Measurements from ENCODE around the gene ELFN1.
"Not testable (repeated sequence)": the region's sequence is repeated elsewhere in the genome, so short reads cannot be mapped to it uniquely, and the experiment has no call there.

ELFN1 gene

DNA sequence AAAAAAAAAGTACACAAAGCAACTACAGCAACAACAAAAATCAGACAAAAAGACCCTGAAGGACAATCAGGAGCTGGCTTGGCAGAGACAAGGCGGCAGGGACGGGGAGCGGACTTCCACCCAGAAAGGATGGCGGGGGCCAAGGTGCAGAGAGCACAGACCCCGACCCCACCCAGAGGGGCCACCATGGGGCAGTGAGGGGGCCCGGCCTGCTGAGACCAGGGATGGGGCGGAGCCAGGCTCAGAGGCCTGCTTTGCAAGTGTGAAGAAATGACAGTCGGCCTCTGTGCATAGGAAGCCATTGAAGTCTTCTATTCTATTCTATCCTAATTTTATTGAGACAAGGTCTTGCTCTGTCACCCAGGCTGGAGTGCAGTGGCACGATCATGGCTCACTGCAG lies 82.0 kb downstream of the ELFN1 start:
- peaks cover 14% of the 10 kb centered on the region for H3K4me1 Mint-ChIP-seq (ENCODE audit: low read depth)

DNA sequence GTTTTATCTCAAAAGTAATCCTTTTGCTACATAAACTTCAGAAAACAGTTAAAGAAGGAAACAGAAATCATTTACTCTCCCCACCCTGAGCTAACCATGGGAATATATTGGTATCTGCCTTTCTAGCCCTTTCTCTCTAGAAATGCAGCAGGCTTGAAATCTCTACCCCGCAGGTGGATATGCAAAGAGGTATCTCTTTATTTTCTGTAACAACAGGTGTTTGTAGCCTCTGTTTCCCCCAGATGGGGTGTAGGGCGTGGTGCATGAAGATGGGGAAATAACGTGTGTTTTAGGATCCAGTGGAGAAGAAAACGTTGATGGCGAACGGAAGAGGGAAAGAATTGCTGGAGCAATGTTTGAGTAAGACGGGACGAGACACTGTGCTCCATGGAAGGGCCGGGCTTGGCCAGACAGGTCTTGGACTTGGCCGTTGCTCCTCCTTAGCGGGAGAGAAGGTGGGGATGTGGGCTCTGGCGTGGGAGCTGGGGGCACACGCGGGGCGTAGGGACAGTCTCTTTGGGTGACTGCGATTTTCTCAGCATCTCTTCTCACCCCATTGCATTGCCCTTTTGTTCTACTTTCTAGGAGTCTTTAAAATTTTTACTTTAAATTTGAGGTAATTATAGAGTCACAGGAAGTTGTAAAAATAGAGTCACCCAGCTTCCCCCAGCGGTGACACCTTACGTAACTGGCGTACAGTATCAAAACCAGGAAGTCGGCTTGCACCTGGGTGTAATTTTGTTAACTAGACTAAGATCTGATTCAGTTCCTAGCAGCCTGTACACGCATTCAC lies 82.9 kb downstream of the ELFN1 start:
- H3K4me1 Mint-ChIP-seq (ENCODE audit: low read depth) = peaks cover 12% of the 10 kb centered on the region
- H3K27ac Mint-ChIP-seq = no peak overlapping the region
- no peaks in the 10 kb centered on the region for H3K36me3 Mint-ChIP-seq (ENCODE audit: low read depth)
- H3K9me3 Mint-ChIP-seq = no peaks in the 10 kb centered on the region
- no peak overlapping the region for H3K4me3 Mint-ChIP-seq
- peaks cover 8% of the 10 kb centered on the region for H3K27me3 Mint-ChIP-seq
- no peak for DNase-seq

More for the DNA sequence above, 82.0 kb downstream of the ELFN1 start:
- no peaks in the 10 kb centered on the region for H3K9me3 Mint-ChIP-seq
- H3K27ac Mint-ChIP-seq = no peak overlapping the region
- no peak overlapping the region for H3K4me3 Mint-ChIP-seq
- peaks cover 4% of the 10 kb centered on the region for H3K27me3 Mint-ChIP-seq
- no peak for DNase-seq
- H3K36me3 Mint-ChIP-seq (ENCODE audit: low read depth) = no peaks in the 10 kb centered on the region

DNA sequence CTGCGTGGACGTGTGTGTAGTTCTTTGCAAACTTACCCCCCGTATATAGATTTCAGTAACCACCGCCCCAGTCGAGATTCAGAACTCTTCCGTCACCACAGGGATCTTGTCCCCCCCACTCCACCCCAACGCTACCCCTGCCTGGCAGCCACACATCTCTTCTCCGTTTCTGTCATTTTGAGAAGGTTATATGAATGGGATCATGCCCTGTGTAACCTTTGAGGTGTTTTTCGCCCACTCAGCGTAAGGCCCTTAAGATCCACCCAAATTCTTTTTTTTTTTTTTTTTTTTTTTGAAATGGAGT lies 83.4 kb downstream of the ELFN1 start:
- H3K36me3 Mint-ChIP-seq (ENCODE audit: low read depth) = no peaks in the 10 kb centered on the region
- H3K4me3 Mint-ChIP-seq = no peak overlapping the region
- DNase-seq = no peak
- no peak overlapping the region for H3K27ac Mint-ChIP-seq
- peaks cover 8% of the 10 kb centered on the region for H3K27me3 Mint-ChIP-seq
- H3K4me1 Mint-ChIP-seq (ENCODE audit: low read depth) = peaks cover 9% of the 10 kb centered on the region
- H3K9me3 Mint-ChIP-seq = no peaks in the 10 kb centered on the region

DNA sequence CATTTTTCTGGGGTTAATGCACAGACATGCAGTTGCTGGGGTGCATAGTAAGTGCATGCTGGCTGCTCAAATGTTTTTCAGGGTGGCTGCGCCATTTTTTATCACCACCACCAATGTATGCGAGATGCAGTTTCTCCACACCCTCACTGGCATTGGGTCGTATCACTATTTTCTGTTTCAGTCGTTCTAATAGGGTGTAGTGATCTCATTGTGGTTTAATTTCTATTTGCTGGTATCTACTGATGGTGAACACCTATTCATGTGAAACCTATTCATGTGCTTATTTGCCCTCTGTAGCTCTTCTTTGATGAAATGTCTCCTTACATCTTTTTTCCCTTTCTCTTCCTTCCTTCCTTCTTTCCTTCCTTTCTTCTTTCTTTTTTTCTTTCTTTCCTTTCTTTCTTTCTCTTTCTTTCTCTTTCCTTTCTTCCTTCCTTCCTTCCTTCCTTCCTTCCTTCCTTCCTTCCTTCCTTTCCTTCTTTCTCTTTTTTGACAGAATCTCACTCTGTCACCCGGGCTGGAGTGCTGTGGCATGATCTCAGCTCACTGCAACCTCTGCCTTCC lies 84.3 kb downstream of the ELFN1 start:
- H3K4me1 Mint-ChIP-seq (ENCODE audit: low read depth) = peaks cover 9% of the 10 kb centered on the region
- no peak for DNase-seq
- H3K27me3 Mint-ChIP-seq = peaks cover 11% of the 10 kb centered on the region
- H3K27ac Mint-ChIP-seq = no peak overlapping the region
- no peaks in the 10 kb centered on the region for H3K36me3 Mint-ChIP-seq (ENCODE audit: low read depth)
- no peak overlapping the region for H3K4me3 Mint-ChIP-seq
- H3K9me3 Mint-ChIP-seq = no peaks in the 10 kb centered on the region

DNA sequence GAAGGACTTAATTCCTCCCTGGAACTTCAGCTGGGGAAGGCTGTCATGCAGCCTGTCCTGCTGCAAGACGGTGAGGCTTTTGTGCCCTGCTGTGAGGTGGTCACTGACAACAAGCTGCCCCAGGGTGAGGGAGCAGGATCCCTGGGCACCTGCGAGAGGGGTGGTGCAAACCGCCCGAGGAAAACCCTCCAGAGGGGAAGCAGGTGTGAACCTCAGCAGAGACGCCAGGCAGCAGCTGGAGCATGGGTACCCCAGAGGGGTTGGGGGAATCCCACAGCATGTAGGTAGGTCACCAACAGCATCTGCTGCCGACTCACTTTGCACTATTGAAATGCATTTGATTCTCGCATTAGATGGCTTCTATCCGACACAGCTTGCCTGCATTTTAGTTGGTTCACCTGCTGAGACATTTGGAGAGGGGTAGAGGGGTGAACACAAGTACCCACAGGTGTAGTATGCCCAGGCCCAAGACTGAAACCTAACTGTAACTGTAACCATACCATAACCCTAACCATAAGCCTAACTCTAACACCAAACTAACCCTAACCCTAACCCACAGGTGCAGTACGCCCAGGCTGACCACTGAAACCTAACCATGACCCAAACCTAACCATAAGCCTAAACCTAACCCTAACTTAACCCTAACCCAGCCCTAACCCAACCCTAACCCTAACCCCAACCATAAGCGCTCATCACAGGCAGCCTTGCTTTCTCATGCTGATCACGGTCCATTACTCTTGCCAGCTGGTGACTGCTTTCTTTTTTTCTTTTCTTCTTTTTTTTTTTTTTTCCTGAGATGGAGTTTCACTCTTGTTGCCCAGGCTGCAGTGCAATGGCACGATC lies 85.9 kb downstream of the ELFN1 start:
- H3K27ac Mint-ChIP-seq = no peak overlapping the region
- no peaks in the 10 kb centered on the region for H3K9me3 Mint-ChIP-seq
- DNase-seq = no peak
- H3K4me3 Mint-ChIP-seq = no peak overlapping the region
- H3K36me3 Mint-ChIP-seq (ENCODE audit: low read depth) = no peaks in the 10 kb centered on the region
- H3K4me1 Mint-ChIP-seq (ENCODE audit: low read depth) = peaks cover 9% of the 10 kb centered on the region
- peaks cover 11% of the 10 kb centered on the region for H3K27me3 Mint-ChIP-seq

DNA sequence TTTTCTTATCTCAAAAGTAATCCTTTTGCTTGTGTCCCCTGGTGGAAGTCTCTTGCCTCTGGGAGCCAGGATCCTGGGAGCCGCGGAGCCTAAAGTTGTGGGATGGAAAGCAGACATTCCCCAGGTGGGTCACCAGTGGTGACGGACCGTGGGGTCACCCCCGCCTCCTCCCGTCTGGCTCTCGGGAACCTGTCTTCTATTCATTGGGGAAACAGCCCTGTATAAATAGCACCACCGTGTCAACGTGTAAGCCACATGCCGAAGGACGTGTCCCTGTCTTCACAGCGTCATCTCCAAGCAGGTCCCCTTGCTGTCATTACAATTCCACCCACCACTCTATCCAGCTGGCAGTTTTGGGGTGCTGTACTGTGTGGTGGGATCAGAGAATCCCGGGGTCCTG lies 87.5 kb downstream of the ELFN1 start:
- no peak overlapping the region for H3K27ac Mint-ChIP-seq
- no peaks in the 10 kb centered on the region for H3K36me3 Mint-ChIP-seq (ENCODE audit: low read depth)
- peaks cover 8% of the 10 kb centered on the region for H3K9me3 Mint-ChIP-seq
- H3K27me3 Mint-ChIP-seq = peaks cover 11% of the 10 kb centered on the region
- peaks cover 9% of the 10 kb centered on the region for H3K4me1 Mint-ChIP-seq (ENCODE audit: low read depth)
- H3K4me3 Mint-ChIP-seq = no peak overlapping the region
- no peak for DNase-seq

DNA sequence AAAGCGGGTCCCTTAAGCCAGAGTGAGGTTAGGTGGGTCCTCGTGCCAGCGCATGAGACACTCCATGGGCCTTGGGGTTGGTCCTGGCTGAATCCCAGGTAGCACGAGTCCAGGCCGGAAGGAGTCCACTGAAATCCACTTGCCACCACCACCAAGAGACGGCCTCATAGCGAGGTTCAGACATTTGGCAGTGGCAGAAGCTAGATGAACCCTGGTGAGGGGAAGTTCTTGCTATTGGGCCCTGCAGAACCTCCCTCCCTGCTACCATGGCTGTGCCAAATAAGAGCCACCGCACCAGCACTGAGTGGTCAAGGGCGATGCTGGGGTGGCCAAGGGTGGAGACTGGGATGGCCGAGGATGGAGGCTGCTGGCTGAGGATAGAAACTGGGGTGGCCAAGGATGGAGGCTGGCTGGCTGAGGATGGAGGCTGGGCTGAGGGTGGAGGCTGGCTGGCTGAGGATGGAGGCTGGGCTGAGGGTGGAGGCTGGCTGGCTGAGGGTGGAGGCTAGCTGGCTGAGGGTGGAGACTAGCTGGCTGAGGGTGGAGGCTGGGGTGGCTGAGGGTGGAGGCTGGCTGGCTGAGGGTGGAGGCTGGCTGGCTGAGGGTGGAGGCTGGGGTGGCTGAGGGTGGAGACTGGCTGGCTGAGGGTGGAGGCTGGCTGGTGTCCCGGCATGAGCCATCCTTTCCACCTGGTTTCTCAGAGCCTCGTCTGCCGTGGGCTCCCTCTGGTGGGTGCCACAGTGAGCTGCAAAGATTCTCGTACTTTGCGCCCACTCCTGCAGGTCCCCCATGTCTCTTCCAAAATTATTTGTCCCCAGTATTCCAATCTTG lies 88.2 kb downstream of the ELFN1 start:
- DNase-seq = no peak

DNA sequence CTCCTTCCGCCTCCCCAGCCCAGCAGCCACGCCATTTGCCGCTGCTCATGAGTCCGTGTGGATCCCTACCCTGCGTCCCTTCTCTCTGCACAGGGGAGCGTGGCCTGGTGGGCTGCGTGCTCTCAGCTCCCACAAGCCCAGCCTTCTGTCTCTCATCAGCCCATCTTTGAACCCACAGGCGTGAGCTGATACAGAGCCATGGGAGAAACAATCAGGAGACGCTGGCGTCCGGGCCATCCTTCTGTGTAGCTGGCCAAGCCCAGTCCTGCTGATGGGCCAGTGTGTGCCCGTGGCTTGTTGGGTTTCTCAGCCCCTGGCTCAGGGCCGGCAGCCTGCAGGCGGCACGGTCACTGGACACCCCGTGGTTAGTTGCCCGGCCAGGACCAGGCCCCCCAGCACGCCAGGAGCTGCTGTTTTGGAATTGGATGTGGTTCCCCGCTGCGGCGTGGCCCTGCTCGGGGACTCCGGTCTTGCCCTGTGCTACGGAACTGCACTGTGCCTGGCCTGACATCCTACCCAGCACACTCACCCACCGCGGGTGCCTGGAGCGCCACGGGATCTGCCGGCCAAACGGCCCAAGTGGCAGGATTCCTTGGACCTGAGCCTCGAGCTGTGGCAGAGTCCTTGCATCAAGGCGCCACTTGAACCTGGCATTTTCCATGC lies 88.9 kb downstream of the ELFN1 start:
- Mint-ChIP-seq H3K9me3 (peaks cover 15% of the 10 kb centered on the region), H3K4me1 (ENCODE audit: low read depth) (peaks cover 4% of the 10 kb centered on the region), H3K4me3 (no peak overlapping the region), H3K27me3 (peaks cover 11% of the 10 kb centered on the region), H3K36me3 (ENCODE audit: low read depth) (no peaks in the 10 kb centered on the region), H3K27ac (no peak overlapping the region)
- no peak for DNase-seq

More for the DNA sequence above, 88.2 kb downstream of the ELFN1 start:
- no peak overlapping the region for H3K27ac Mint-ChIP-seq
- H3K4me1 Mint-ChIP-seq (ENCODE audit: low read depth) = peaks cover 6% of the 10 kb centered on the region
- no peak overlapping the region for H3K4me3 Mint-ChIP-seq
- H3K27me3 Mint-ChIP-seq = peaks cover 11% of the 10 kb centered on the region
- peaks cover 13% of the 10 kb centered on the region for H3K9me3 Mint-ChIP-seq
- no peaks in the 10 kb centered on the region for H3K36me3 Mint-ChIP-seq (ENCODE audit: low read depth)

DNA sequence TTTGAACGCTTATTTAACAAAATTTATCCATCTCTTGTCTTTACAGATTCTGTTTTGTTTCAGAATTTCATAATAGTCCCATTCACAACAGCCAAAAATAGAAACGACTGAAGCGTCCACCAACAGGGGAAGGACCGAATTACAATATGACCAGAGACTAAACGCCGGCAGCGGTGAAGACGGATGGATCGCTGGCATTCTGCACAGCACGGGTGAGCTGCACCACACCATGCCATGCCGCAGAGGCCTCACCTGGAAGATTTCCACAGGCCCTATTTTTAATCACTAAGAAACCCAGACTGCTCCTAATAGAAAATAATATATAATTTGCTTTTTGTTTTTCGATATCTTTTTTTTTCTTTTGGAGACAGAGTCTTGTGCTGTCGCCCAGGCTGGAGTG lies 91.0 kb downstream of the ELFN1 start:
- Mint-ChIP-seq H3K4me3 (no peak overlapping the region), H3K4me1 (ENCODE audit: low read depth) (no peaks in the 10 kb centered on the region), H3K27ac (no peak overlapping the region), H3K9me3 (peaks cover 15% of the 10 kb centered on the region), H3K27me3 (peaks cover 11% of the 10 kb centered on the region), H3K36me3 (ENCODE audit: low read depth) (no peaks in the 10 kb centered on the region)
- DNase-seq = no peak

DNA sequence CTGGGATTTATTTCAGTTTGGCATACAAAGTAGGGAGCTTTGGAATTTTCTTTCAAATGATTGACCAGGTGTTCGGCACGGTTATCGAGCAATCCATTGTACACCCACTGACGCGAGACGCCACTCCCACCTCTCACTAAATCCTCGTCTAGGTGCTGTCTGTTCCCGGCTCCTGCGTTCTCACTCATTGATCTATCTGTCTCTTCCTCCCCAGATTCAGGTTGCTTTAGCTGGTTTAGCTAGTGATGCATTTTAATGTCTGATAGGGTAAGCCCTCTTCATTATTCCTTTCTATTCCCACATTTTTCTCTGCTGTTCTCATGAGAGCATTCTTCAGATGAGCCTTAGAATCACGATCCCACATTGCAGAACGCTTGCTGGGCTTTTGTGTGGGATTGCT lies 91.7 kb downstream of the ELFN1 start:
- no peak overlapping the region for H3K4me3 Mint-ChIP-seq
- no peaks in the 10 kb centered on the region for H3K4me1 Mint-ChIP-seq (ENCODE audit: low read depth)
- peaks cover 15% of the 10 kb centered on the region for H3K9me3 Mint-ChIP-seq
- DNase-seq = no peak
- H3K27me3 Mint-ChIP-seq = peaks cover 11% of the 10 kb centered on the region
- no peaks in the 10 kb centered on the region for H3K36me3 Mint-ChIP-seq (ENCODE audit: low read depth)
- no peak overlapping the region for H3K27ac Mint-ChIP-seq

DNA sequence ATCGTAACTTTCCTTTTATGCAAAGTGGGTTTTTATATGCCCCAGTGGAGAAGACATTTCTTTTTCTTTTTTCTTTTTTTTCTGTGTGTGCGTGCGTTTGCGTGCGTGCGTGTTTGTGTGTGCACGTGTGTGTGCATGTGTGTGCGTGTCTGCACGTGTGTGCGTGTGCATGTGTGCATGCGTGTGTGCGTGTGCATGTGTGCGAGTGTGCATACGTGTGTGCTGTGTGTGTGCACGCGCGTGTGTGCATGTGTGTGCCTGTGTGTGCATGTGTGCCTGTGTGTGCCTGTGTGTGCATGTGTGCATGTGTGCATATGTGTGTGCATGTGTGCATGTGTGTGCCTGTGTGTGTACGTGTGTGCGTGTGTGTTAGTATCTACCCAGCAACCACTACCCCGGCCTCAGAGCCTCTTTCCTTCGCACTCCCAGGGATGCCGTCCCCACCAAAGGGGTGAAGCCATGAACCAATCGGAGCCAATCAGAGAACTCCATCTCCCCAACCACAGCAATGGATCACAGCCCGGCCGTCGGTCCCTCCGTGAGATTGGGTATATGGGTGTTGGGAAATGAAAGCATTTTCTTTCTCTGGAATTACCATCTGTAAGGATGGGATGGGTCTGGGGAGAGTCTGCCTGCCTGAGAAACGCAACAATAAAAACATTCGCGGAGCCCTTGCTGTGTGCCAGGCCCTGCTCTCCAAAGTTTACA lies 92.3 kb downstream of the ELFN1 start:
- Mint-ChIP-seq H3K27me3 (peaks cover 11% of the 10 kb centered on the region), H3K27ac (no peak overlapping the region), H3K4me1 (ENCODE audit: low read depth) (no peaks in the 10 kb centered on the region), H3K36me3 (ENCODE audit: low read depth) (no peaks in the 10 kb centered on the region), H3K4me3 (no peak overlapping the region), H3K9me3 (peaks cover 15% of the 10 kb centered on the region)
- DNase-seq = no peak

DNA sequence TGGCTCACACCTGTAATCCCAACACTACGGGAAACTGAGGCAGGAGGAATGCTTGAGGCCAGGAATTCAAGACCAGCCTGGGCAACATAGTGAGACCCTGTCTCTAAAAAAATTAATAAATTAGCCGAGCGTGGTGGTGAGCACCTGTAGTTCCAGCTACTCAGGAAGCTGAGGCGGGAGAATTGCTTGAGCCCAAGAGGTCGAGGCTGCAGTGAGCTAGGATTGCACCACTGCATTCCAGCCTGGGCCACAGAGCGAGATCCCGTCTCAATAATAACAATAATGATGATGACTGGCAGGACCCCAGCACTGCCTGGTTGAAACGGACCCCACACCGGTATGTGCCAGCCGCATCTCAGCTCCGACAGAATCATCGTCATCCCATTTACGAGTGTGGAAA lies 93.0 kb downstream of the ELFN1 start:
- no peaks in the 10 kb centered on the region for H3K36me3 Mint-ChIP-seq (ENCODE audit: low read depth)
- no peak for DNase-seq
- no peaks in the 10 kb centered on the region for H3K4me1 Mint-ChIP-seq (ENCODE audit: low read depth)
- H3K9me3 Mint-ChIP-seq = peaks cover 15% of the 10 kb centered on the region
- peaks cover 5% of the 10 kb centered on the region for H3K27me3 Mint-ChIP-seq
- no peak overlapping the region for H3K4me3 Mint-ChIP-seq
- no peak overlapping the region for H3K27ac Mint-ChIP-seq

DNA sequence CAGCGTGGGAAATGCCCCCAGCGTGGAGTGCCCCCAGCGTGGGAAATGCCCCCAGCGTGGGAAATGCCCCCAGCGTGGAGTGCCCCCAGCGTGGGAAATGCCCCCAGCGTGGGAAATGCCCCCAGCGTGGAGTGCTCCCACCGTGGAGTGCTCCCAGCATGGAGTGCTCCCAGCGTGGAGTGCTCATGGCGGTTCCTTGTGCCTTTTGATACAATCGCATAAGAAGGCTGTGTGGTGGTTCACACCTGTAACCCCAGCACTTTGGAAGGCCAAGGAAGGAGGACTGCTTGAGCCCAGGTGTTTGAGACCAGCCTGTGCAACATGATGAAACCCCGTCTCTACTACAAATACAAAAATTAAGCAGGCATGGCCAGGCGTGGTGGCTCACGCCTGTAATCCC lies 93.8 kb downstream of the ELFN1 start:
- H3K27ac Mint-ChIP-seq; DNase-seq; H3K27me3 Mint-ChIP-seq; H3K4me1 Mint-ChIP-seq (ENCODE audit: low read depth); H3K4me3 Mint-ChIP-seq; H3K36me3 Mint-ChIP-seq (ENCODE audit: low read depth): not testable (repeated sequence)
- H3K9me3 Mint-ChIP-seq = peaks cover 15% of the 10 kb centered on the region

All from activated T-cell treated with anti-CD3 and anti-CD28 coated beads, Interleukin-2, amount 50 U/mL, for 24 hours (primary cell).